ENCODE results near the gene ATL1. TPM values are rescaled to one million over a fixed set of nuclear protein-coding genes. Genes with fewer than 3 reads are reported as not detected.

The ATL1 gene
- total RNA-seq, 2 experiments from 2014 or later, result 1.4 to 1.5 TPM

GRCh38 chr14:50606468-50606867 lies 46.5 kb downstream of the ATL1 start:
- CTCF ChIA-PET, result interaction anchor here (0.6 to 1.5 kb wide), 4 partner anchors 11 to 254 kb away, joined by 3 to 6 read pairs (median 3); no protein-coding TSS in a partner anchor
- H3K9me3 Mint-ChIP-seq (ENCODE audit: insufficient read depth), result no peaks in the 10 kb centered on the region
- ATAC-seq, result no peak
- H3K27ac Mint-ChIP-seq, result no peak overlapping the region
- H3K27me3 Mint-ChIP-seq (ENCODE audit: low read depth), result peaks cover 11% of the 10 kb centered on the region
- no peaks in the 10 kb centered on the region for H3K4me1 Mint-ChIP-seq (ENCODE audit: low read depth)
- POLR2A ChIA-PET, result interaction anchor here (0.6 kb wide), 1 partner anchor 76 kb away, joined by 3 read pairs; no protein-coding TSS in a partner anchor
- no peak for DNase-seq
- H3K36me3 Mint-ChIP-seq (ENCODE audit: low read depth), result no peaks in the 10 kb centered on the region
- H3K4me3 Mint-ChIP-seq, result no peak overlapping the region

GRCh38 chr14:50607181-50607580 lies 47.2 kb downstream of the ATL1 start:
- CTCF ChIA-PET, result interaction anchor here (1.0 to 1.5 kb wide), 4 partner anchors 10 to 170 kb away, joined by 3 to 4 read pairs (median 4); no protein-coding TSS in a partner anchor

GRCh38 chr14:50607761-50608160 lies 47.8 kb downstream of the ATL1 start:
- POLR2A ChIA-PET, result no interaction called here
- CTCF ChIA-PET, result interaction anchor here (1.0 to 1.5 kb wide), 3 partner anchors 11 to 169 kb away, joined by 3 to 4 read pairs (median 4); no protein-coding TSS in a partner anchor
- no peak overlapping the region for H3K27ac Mint-ChIP-seq

More at GRCh38 chr14:50607181-50607580, 47.2 kb downstream of the ATL1 start:
- POLR2A ChIA-PET, result no interaction called here
- Mint-ChIP-seq H3K4me1 (ENCODE audit: low read depth) (no peaks in the 10 kb centered on the region), H3K27me3 (ENCODE audit: low read depth) (peaks cover 13% of the 10 kb centered on the region), H3K9me3 (ENCODE audit: insufficient read depth) (no peaks in the 10 kb centered on the region), H3K36me3 (ENCODE audit: low read depth) (no peaks in the 10 kb centered on the region), H3K4me3 (no peak overlapping the region), H3K27ac (no peak overlapping the region)
- no peak for DNase-seq
- no peak for ATAC-seq

GRCh38 chr14:50608302-50608851 lies 48.4 kb downstream of the ATL1 start:
- Mint-ChIP-seq H3K4me3 (no peak overlapping the region), H3K36me3 (ENCODE audit: low read depth) (no peaks in the 10 kb centered on the region), H3K4me1 (ENCODE audit: low read depth) (no peaks in the 10 kb centered on the region), H3K27ac (no peak overlapping the region), H3K9me3 (ENCODE audit: insufficient read depth) (no peaks in the 10 kb centered on the region), H3K27me3 (ENCODE audit: low read depth) (peaks cover 13% of the 10 kb centered on the region)
- ATAC-seq (no peak), DNase-seq (no peak)
- CTCF ChIA-PET, result interaction anchor here (1.0 to 1.5 kb wide), 3 partner anchors 11 to 169 kb away, joined by 3 to 4 read pairs (median 4); no protein-coding TSS in a partner anchor
- POLR2A ChIA-PET, result no interaction called here

More at GRCh38 chr14:50607761-50608160, 47.8 kb downstream of the ATL1 start:
- no peak for DNase-seq
- Mint-ChIP-seq H3K36me3 (ENCODE audit: low read depth) (no peaks in the 10 kb centered on the region), H3K4me1 (ENCODE audit: low read depth) (no peaks in the 10 kb centered on the region), H3K9me3 (ENCODE audit: insufficient read depth) (no peaks in the 10 kb centered on the region), H3K4me3 (no peak overlapping the region), H3K27me3 (ENCODE audit: low read depth) (peaks cover 13% of the 10 kb centered on the region)
- no peak for ATAC-seq

GRCh38 chr14:50610465-50610864 lies 50.5 kb downstream of the ATL1 start:
- H3K27me3 Mint-ChIP-seq (ENCODE audit: low read depth), result peaks cover 13% of the 10 kb centered on the region
- H3K36me3 Mint-ChIP-seq (ENCODE audit: low read depth), result no peaks in the 10 kb centered on the region
- CTCF ChIA-PET, result no interaction called here
- no peak overlapping the region for H3K4me3 Mint-ChIP-seq
- no peak for DNase-seq
- ATAC-seq, result no peak
- no peak overlapping the region for H3K27ac Mint-ChIP-seq
- no peaks in the 10 kb centered on the region for H3K4me1 Mint-ChIP-seq (ENCODE audit: low read depth)
- POLR2A ChIA-PET, result no interaction called here
- H3K9me3 Mint-ChIP-seq (ENCODE audit: insufficient read depth), result no peaks in the 10 kb centered on the region

GRCh38 chr14:50612806-50613205 lies 52.9 kb downstream of the ATL1 start:
- H3K27ac Mint-ChIP-seq, result no peak overlapping the region
- CTCF ChIA-PET, result no interaction called here
- no peak for DNase-seq
- POLR2A ChIA-PET, result no interaction called here
- H3K4me1 Mint-ChIP-seq (ENCODE audit: low read depth), result no peaks in the 10 kb centered on the region
- peaks cover 5% of the 10 kb centered on the region for H3K27me3 Mint-ChIP-seq (ENCODE audit: low read depth)
- no peak overlapping the region for H3K4me3 Mint-ChIP-seq
- no peaks in the 10 kb centered on the region for H3K36me3 Mint-ChIP-seq (ENCODE audit: low read depth)
- H3K9me3 Mint-ChIP-seq (ENCODE audit: insufficient read depth), result no peaks in the 10 kb centered on the region
- ATAC-seq, result no peak

GRCh38 chr14:50615056-50615455 lies 55.1 kb downstream of the ATL1 start:
- ATAC-seq (no peak), DNase-seq (no peak)
- no peak overlapping the region for H3K27ac Mint-ChIP-seq
- no peak overlapping the region for H3K4me3 Mint-ChIP-seq
- H3K27me3 Mint-ChIP-seq (ENCODE audit: low read depth), result peaks cover 5% of the 10 kb centered on the region
- no peaks in the 10 kb centered on the region for H3K4me1 Mint-ChIP-seq (ENCODE audit: low read depth)
- POLR2A ChIA-PET, result no interaction called here
- H3K9me3 Mint-ChIP-seq (ENCODE audit: insufficient read depth), result no peaks in the 10 kb centered on the region
- no peaks in the 10 kb centered on the region for H3K36me3 Mint-ChIP-seq (ENCODE audit: low read depth)
- CTCF ChIA-PET, result interaction anchor here (1.3 to 2.5 kb wide), 4 partner anchors 15 to 158 kb away, joined by 3 to 7 read pairs (median 5); no protein-coding TSS in a partner anchor

GRCh38 chr14:50615552-50615951 lies 55.6 kb downstream of the ATL1 start:
- POLR2A ChIA-PET, result no interaction called here
- CTCF ChIA-PET, result interaction anchor here (0.7 to 2.5 kb wide), 5 partner anchors 15 to 163 kb away, joined by 3 to 7 read pairs (median 3); no protein-coding TSS in a partner anchor
- H3K4me3 Mint-ChIP-seq, result no peak overlapping the region

GRCh38 chr14:50616275-50616674 lies 56.3 kb downstream of the ATL1 start:
- no peak for DNase-seq
- Mint-ChIP-seq H3K4me3 (no peak overlapping the region), H3K36me3 (ENCODE audit: low read depth) (no peaks in the 10 kb centered on the region), H3K27me3 (ENCODE audit: low read depth) (peaks cover 2% of the 10 kb centered on the region), H3K27ac (no peak overlapping the region), H3K4me1 (ENCODE audit: low read depth) (no peaks in the 10 kb centered on the region), H3K9me3 (ENCODE audit: insufficient read depth) (no peaks in the 10 kb centered on the region)
- no peak for ATAC-seq
- CTCF ChIA-PET, result interaction anchor here (0.9 to 2.5 kb wide), 5 partner anchors 15 to 157 kb away, joined by 3 to 7 read pairs (median 3); no protein-coding TSS in a partner anchor
- POLR2A ChIA-PET, result no interaction called here

More at GRCh38 chr14:50615552-50615951, 55.6 kb downstream of the ATL1 start:
- H3K27me3 Mint-ChIP-seq (ENCODE audit: low read depth), result peaks cover 5% of the 10 kb centered on the region
- no peak overlapping the region for H3K27ac Mint-ChIP-seq
- no peak for DNase-seq
- H3K4me1 Mint-ChIP-seq (ENCODE audit: low read depth), result no peaks in the 10 kb centered on the region
- no peaks in the 10 kb centered on the region for H3K9me3 Mint-ChIP-seq (ENCODE audit: insufficient read depth)
- no peak for ATAC-seq
- no peaks in the 10 kb centered on the region for H3K36me3 Mint-ChIP-seq (ENCODE audit: low read depth)

- ChIA-PET CTCF (interaction anchor here (0.6 to 3.0 kb wide), 17 partner anchors 11 to 248 kb away, joined by 3 to 41 read pairs (median 4); no protein-coding TSS in a partner anchor), POLR2A (interaction anchor here (0.8 kb wide), 1 partner anchor 46 kb away, joined by 4 read pairs; no protein-coding TSS in a partner anchor)
- Mint-ChIP-seq H3K4me3 (no peak overlapping the region), H3K9me3 (ENCODE audit: insufficient read depth) (no peaks in the 10 kb centered on the region), H3K4me1 (ENCODE audit: low read depth) (no peaks in the 10 kb centered on the region), H3K27ac (no peak overlapping the region), H3K36me3 (ENCODE audit: low read depth) (no peaks in the 10 kb centered on the region), H3K27me3 (ENCODE audit: low read depth) (no peaks in the 10 kb centered on the region)
- DNase-seq (no peak), ATAC-seq (no peak)
These were observed 59.7 kb downstream of the ATL1 start for GRCh38 chr14:50619569-50620141.

GRCh38 chr14:50620341-50620740 lies 60.4 kb downstream of the ATL1 start:
- POLR2A ChIA-PET, result no interaction called here
- DNase-seq (no peak), ATAC-seq (no peak)
- Mint-ChIP-seq H3K27me3 (ENCODE audit: low read depth) (no peaks in the 10 kb centered on the region), H3K36me3 (ENCODE audit: low read depth) (no peaks in the 10 kb centered on the region), H3K4me3 (no peak overlapping the region), H3K27ac (no peak overlapping the region), H3K4me1 (ENCODE audit: low read depth) (no peaks in the 10 kb centered on the region), H3K9me3 (ENCODE audit: insufficient read depth) (no peaks in the 10 kb centered on the region)
- CTCF ChIA-PET, result interaction anchor here (0.8 to 3.0 kb wide), 11 partner anchors 13 to 240 kb away, joined by 3 to 41 read pairs (median 3); no protein-coding TSS in a partner anchor

GRCh38 chr14:50622978-50623377 lies 63.0 kb downstream of the ATL1 start:
- no peaks in the 10 kb centered on the region for H3K36me3 Mint-ChIP-seq (ENCODE audit: low read depth)
- no peaks in the 10 kb centered on the region for H3K9me3 Mint-ChIP-seq (ENCODE audit: insufficient read depth)
- H3K4me3 Mint-ChIP-seq, result no peak overlapping the region
- no peaks in the 10 kb centered on the region for H3K27me3 Mint-ChIP-seq (ENCODE audit: low read depth)
- POLR2A ChIA-PET, result no interaction called here
- CTCF ChIA-PET, result no interaction called here
- ATAC-seq (no peak), DNase-seq (no peak)
- no peaks in the 10 kb centered on the region for H3K4me1 Mint-ChIP-seq (ENCODE audit: low read depth)
- H3K27ac Mint-ChIP-seq, result no peak overlapping the region

Measured in activated CD8-positive, alpha-beta T cell treated with anti-CD3 and anti-CD28 coated beads, Interleukin-2, amount 10 ng/mL, durations not matched to agents 7 days and 5 days (primary cell).